ENCODE results near the gene ERG.

DNA sequence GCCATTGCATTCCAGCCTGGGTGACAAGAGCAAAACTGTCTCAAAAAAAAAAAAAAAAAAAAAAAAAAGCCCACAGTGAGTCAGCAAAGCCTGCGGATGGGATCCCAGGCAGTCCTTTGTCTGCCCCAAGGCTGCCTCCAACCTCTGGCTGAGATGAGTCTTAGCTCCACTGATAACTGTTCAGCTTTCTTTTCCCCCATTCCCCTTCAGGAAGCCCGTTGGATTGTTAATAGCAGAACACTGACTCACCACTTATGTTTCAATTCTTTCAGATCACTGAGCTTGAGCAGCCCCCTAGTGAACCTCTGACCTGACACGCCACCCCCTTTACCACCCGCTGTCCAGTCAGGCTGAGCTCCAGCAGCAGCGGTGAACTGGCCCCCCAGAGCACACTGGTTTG lies 57.5 kb downstream of the ERG start:
- TF ChIP-seq, protein P1, sequence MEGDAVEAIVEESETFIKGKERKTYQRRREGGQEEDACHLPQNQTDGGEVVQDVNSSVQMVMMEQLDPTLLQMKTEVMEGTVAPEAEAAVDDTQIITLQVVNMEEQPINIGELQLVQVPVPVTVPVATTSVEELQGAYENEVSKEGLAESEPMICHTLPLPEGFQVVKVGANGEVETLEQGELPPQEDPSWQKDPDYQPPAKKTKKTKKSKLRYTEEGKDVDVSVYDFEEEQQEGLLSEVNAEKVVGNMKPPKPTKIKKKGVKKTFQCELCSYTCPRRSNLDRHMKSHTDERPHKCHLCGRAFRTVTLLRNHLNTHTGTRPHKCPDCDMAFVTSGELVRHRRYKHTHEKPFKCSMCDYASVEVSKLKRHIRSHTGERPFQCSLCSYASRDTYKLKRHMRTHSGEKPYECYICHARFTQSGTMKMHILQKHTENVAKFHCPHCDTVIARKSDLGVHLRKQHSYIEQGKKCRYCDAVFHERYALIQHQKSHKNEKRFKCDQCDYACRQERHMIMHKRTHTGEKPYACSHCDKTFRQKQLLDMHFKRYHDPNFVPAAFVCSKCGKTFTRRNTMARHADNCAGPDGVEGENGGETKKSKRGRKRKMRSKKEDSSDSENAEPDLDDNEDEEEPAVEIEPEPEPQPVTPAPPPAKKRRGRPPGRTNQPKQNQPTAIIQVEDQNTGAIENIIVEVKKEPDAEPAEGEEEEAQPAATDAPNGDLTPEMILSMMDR (IDR thresholded peaks at IDR 0.05), result no peak
- TF ChIP-seq POLR2A (IDR thresholded peaks at IDR 0.05), result no peak

Data from testis (tissue), 2 donors.